Progenitor cell of endocrine pancreas (in vitro differentiated cells): ENCODE measurements around the gene SEMA4G. TPM values are rescaled to one million over a fixed set of nuclear protein-coding genes. Genes with fewer than 3 reads are reported as not detected.

Experiments used
- DNase-seq: peaks from one replicate; pipeline ENCODE4 v3.0.0; 2021; ENCODE audit warnings: low spot score; ENCODE audit not compliant: unreplicated experiment
- H3K27ac Mint-ChIP-seq: 2 replicates; pipeline ENCODE4 v1.8.0; 2021; ENCODE audit warnings: mild to moderate bottlenecking, moderate library complexity, mixed read lengths
- H3K27me3 Mint-ChIP-seq: 2 replicates; pipeline ENCODE4 v1.8.0; 2021; ENCODE audit warnings: mixed read lengths
- H3K36me3 Mint-ChIP-seq: 2 replicates; pipeline ENCODE4 v1.8.0; 2022; ENCODE audit warnings: mixed read lengths; ENCODE audit not compliant: insufficient read depth
- H3K4me1 Mint-ChIP-seq: 2 replicates; pipeline ENCODE4 v1.8.0; 2021; ENCODE audit warnings: low read depth, mixed read lengths
- H3K4me3 Mint-ChIP-seq: 2 replicates; pipeline ENCODE4 v1.8.0; 2021; ENCODE audit warnings: low read depth, mild to moderate bottlenecking, moderate library complexity, mixed read lengths
- H3K9me3 Mint-ChIP-seq: 2 replicates; pipeline ENCODE4 v1.8.0; 2021; ENCODE audit warnings: low read depth, mixed read lengths
- total RNA-seq: library from RNA; stranded (reverse); gene quantifications from 2 replicates; pipeline ENCODE4 v1.2.1, GENCODE V29; 2021
- TF ChIP-seq, protein P1 (sequence below): fragments of 200-600 bp; sonication (generic); IDR thresholded peaks from one replicate; pipeline ENCODE4 v1.5.0; 2021; ENCODE audit warnings: antibody characterized with exemption, mild to moderate bottlenecking; ENCODE audit not compliant: unreplicated experiment

The SEMA4G gene
- total RNA-seq, 1 donor from 2014 or later: 62.3 TPM

DNA sequence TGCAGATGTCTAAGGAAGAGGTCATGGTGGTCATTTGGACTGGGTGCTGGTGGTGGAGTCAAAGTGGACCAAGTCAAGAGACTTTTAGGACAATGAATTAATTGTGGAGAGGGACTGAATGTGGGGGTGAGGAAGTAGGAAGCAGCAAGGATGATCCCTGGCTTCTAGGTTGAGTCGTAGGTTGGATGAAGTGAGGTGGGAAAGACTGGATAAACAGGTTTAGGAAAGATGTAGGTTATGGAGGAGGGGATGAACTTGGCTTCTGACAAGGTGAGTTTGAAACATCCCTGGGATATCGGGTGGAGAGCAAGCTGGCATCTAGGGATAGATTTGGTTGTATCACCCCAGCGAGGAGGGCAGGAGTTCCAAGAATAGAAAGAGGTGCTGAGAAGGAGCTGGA lies 7.6 kb downstream of the SEMA4G start:
- no peaks in the 10 kb centered on the region for H3K27me3 Mint-ChIP-seq
- H3K36me3 Mint-ChIP-seq: peaks cover 19% of the 10 kb centered on the region
- TF ChIP-seq, protein P1, sequence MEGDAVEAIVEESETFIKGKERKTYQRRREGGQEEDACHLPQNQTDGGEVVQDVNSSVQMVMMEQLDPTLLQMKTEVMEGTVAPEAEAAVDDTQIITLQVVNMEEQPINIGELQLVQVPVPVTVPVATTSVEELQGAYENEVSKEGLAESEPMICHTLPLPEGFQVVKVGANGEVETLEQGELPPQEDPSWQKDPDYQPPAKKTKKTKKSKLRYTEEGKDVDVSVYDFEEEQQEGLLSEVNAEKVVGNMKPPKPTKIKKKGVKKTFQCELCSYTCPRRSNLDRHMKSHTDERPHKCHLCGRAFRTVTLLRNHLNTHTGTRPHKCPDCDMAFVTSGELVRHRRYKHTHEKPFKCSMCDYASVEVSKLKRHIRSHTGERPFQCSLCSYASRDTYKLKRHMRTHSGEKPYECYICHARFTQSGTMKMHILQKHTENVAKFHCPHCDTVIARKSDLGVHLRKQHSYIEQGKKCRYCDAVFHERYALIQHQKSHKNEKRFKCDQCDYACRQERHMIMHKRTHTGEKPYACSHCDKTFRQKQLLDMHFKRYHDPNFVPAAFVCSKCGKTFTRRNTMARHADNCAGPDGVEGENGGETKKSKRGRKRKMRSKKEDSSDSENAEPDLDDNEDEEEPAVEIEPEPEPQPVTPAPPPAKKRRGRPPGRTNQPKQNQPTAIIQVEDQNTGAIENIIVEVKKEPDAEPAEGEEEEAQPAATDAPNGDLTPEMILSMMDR: no peak
- peak overlapping the region; percentile 78 for H3K27ac Mint-ChIP-seq
- H3K4me1 Mint-ChIP-seq: peaks cover 12% of the 10 kb centered on the region
- no peaks in the 10 kb centered on the region for H3K9me3 Mint-ChIP-seq
- DNase-seq: no peak
- no peak overlapping the region for H3K4me3 Mint-ChIP-seq

DNA sequence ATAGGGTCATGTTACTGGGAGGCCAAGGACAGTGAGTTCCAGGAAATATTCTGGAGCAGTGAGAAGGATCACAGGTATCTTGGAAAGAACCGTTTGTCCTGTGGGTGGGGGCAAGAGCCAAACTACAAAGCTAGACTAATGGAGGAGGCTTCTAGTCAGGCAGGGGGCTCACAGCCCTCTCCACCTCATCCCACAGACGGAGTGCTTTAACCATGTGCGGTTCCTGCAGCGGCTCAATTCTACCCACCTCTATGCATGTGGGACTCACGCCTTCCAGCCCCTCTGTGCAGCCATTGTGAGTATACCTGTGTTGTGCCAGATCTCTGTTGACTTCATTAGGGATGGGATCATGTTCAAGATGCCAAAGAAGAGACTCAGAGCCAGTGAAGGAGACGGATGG lies 8.1 kb downstream of the SEMA4G start:
- DNase-seq: no peak
- Mint-ChIP-seq H3K27ac (no peak overlapping the region), H3K27me3 (no peaks in the 10 kb centered on the region), H3K4me1 (peaks cover 7% of the 10 kb centered on the region), H3K9me3 (no peaks in the 10 kb centered on the region), H3K36me3 (peaks cover 22% of the 10 kb centered on the region), H3K4me3 (no peak overlapping the region)
- TF ChIP-seq, protein P1: no peak

DNA sequence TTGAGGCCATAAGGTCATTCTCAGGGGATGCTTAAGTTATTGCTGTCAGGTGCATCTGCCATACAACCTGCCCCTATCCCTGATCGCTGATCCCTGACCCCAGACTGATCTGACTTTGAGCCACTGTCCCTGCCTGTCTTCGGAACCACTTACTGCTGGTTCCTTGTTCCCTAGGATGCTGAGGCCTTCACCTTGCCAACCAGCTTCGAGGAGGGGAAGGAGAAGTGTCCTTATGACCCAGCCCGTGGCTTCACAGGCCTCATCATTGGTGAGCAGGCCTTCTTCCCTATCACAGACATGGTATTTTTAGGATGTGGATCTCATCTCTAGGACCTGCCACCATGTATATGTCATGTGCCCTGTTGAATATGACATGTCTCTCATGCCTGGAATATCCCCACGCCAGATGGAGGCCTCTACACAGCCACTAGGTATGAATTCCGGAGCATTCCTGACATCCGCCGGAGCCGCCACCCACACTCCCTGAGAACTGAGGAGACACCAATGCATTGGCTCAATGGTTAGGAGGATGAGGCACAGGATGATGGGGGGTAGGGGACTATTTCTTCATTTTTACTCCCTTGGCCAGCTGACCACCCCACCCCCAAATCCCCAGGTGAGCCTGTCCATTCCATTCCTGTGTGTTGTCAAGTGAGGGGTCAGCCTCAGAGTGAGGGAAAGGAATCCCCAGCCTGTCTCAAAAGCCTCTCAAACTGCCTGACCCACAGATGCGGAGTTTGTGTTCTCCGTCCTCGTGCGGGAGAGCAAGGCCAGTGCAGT lies 9.0 kb downstream of the SEMA4G start:
- TF ChIP-seq, protein P1: no peak
- Mint-ChIP-seq H3K27ac (no peak overlapping the region), H3K27me3 (no peaks in the 10 kb centered on the region), H3K4me3 (no peak overlapping the region), H3K36me3 (peaks cover 23% of the 10 kb centered on the region), H3K9me3 (no peaks in the 10 kb centered on the region), H3K4me1 (peaks cover 3% of the 10 kb centered on the region)
- no peak for DNase-seq

DNA sequence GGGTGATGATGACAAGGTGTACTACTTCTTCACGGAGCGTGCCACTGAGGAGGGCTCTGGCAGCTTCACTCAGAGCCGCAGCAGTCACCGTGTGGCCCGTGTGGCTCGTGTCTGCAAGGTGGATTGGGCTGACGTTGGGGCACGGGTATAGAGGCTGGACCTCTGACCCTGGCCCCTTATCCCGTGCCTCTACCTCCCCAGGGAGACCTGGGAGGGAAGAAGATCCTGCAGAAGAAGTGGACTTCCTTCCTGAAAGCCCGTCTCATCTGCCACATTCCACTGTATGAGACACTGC lies 9.5 kb downstream of the SEMA4G start:
- Mint-ChIP-seq H3K27me3 (no peaks in the 10 kb centered on the region), H3K36me3 (peaks cover 20% of the 10 kb centered on the region), H3K9me3 (no peaks in the 10 kb centered on the region), H3K4me1 (peaks cover 3% of the 10 kb centered on the region), H3K4me3 (no peak overlapping the region), H3K27ac (no peak overlapping the region)
- TF ChIP-seq, protein P1: no peak
- no peak for DNase-seq

DNA sequence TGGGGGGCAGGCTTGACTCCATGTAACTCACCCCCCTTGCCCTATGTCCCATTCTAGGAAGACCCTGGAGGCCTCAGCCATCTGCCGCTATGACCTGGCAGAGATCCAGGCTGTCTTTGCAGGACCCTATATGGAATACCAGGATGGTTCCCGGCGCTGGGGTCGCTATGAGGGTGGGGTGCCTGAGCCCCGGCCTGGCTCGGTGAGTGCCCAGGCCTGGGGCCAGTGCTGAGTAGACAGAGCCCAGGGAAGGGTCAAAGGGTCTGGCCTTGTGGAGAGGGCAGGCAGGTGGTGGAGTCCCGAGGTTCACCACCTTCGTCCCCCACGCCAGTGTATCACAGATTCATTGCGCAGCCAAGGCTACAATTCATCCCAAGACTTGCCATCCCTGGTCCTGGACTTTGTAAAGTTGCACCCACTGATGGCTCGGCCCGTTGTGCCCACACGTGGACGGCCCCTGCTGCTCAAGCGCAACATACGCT lies 10.5 kb downstream of the SEMA4G start:
- peaks cover 20% of the 10 kb centered on the region for H3K36me3 Mint-ChIP-seq
- TF ChIP-seq, protein P1: no peak
- H3K27me3 Mint-ChIP-seq: no peaks in the 10 kb centered on the region
- H3K9me3 Mint-ChIP-seq: no peaks in the 10 kb centered on the region
- H3K4me1 Mint-ChIP-seq: peaks cover 3% of the 10 kb centered on the region
- DNase-seq: no peak
- no peak overlapping the region for H3K4me3 Mint-ChIP-seq
- H3K27ac Mint-ChIP-seq: no peak overlapping the region
